ENCODE data around the gene CHRNG.

DNA sequence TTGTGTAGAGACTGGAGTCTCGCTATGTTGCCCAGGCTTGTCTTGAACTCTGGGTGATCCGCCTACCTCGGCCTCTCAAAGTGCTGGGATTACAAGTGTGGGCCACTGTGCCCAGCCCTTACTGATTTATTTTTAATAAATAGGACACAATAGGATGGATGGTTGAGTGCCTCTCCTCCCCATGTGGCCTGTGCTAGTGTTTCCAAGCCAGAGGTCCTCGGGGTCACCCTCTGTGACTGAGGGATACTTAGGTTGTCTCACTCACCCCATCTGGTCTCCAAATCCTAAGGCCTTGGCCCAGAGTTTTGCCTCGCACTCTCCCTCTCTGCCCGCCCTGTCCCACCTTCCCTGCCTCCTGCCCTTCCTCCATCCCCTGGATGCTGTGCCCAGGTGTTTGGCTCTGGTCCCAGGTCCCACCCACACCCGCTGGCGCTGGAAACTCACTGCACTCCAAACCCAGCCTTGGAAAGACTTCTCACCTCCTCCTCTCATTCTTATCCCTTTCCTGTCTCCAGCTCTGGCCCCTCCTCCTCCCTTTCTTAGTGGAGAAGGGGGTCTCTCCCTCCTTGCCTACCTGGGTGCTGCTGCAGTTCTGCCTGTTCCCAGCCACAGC lies 47.1 kb upstream of the CHRNG start:
- TF ChIP-seq, protein P1, sequence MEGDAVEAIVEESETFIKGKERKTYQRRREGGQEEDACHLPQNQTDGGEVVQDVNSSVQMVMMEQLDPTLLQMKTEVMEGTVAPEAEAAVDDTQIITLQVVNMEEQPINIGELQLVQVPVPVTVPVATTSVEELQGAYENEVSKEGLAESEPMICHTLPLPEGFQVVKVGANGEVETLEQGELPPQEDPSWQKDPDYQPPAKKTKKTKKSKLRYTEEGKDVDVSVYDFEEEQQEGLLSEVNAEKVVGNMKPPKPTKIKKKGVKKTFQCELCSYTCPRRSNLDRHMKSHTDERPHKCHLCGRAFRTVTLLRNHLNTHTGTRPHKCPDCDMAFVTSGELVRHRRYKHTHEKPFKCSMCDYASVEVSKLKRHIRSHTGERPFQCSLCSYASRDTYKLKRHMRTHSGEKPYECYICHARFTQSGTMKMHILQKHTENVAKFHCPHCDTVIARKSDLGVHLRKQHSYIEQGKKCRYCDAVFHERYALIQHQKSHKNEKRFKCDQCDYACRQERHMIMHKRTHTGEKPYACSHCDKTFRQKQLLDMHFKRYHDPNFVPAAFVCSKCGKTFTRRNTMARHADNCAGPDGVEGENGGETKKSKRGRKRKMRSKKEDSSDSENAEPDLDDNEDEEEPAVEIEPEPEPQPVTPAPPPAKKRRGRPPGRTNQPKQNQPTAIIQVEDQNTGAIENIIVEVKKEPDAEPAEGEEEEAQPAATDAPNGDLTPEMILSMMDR (IDR thresholded peaks at IDR 0.05; ENCODE audit: poor library complexity, severe bottlenecking): no peak
- TF ChIP-seq RAD21 (conservative IDR thresholded peaks at IDR 0.05): no peak
- TF ChIP-seq POLR2AphosphoS5 (IDR thresholded peaks at IDR 0.05): no peak
- no peak for TF ChIP-seq MXI1 (conservative IDR thresholded peaks at IDR 0.05; ENCODE audit: poor library complexity, severe bottlenecking)
- TF ChIP-seq, protein P2, sequence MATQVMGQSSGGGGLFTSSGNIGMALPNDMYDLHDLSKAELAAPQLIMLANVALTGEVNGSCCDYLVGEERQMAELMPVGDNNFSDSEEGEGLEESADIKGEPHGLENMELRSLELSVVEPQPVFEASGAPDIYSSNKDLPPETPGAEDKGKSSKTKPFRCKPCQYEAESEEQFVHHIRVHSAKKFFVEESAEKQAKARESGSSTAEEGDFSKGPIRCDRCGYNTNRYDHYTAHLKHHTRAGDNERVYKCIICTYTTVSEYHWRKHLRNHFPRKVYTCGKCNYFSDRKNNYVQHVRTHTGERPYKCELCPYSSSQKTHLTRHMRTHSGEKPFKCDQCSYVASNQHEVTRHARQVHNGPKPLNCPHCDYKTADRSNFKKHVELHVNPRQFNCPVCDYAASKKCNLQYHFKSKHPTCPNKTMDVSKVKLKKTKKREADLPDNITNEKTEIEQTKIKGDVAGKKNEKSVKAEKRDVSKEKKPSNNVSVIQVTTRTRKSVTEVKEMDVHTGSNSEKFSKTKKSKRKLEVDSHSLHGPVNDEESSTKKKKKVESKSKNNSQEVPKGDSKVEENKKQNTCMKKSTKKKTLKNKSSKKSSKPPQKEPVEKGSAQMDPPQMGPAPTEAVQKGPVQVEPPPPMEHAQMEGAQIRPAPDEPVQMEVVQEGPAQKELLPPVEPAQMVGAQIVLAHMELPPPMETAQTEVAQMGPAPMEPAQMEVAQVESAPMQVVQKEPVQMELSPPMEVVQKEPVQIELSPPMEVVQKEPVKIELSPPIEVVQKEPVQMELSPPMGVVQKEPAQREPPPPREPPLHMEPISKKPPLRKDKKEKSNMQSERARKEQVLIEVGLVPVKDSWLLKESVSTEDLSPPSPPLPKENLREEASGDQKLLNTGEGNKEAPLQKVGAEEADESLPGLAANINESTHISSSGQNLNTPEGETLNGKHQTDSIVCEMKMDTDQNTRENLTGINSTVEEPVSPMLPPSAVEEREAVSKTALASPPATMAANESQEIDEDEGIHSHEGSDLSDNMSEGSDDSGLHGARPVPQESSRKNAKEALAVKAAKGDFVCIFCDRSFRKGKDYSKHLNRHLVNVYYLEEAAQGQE (IDR thresholded peaks at IDR 0.05; ENCODE audit: borderline replicate concordance): no peak
- no peak for TF ChIP-seq EZH2 (IDR thresholded peaks at IDR 0.05; ENCODE audit: borderline replicate concordance, insufficient read depth, low read length, poor library complexity, severe bottlenecking)

Measured in neural cell (in vitro differentiated cells).